Measurements from ENCODE around the gene RGS21. TPM values are rescaled to one million over a fixed set of nuclear protein-coding genes. Genes with fewer than 3 reads are reported as not detected.
A peak's percentile ranks its signal among the peaks of the same experiment; 100 is the strongest.

Gene RGS21
- total RNA-seq, 1 experiment from 2014 or later: not detected

DNA sequence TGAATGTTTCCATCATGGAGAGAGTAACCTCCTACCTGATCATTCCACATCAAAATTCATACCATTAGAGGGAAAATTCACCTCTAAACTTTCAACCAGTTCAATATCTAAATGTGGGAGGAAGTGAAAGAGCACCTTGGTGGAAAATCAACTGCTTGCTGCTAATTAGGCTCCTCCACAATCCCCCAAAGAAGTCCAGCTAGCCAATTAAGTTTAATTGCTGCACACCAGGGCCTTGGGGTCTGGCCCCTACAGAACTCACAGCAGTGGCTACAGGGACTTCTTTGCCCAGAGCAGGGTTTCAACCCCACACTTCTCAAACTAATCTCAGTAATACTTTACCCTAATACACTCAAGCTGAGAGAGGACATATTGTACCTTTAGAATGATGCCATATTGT lies 62.1 kb downstream of the RGS21 start:
- DNase-seq (ENCODE audit: low spot score): no peak

DNA sequence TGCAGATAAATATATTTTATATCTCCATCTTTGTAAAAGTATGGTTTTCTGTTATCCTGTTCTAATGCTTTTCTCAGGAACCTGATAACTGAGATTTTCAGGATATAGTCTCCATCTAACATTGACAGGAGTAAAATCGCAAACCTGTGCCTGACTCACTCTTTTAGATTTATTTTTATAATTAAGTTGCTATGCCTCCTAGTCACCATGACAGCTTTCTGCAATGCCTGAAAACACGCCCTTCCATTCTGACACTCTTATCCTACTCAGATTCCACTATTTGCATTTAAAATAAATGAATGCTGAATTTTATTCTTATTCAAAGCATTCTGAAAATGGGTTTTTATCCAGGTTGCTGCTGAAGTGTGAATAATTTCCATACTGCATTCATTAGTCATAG lies 62.8 kb downstream of the RGS21 start:
- no peak for DNase-seq (ENCODE audit: low spot score)

DNA sequence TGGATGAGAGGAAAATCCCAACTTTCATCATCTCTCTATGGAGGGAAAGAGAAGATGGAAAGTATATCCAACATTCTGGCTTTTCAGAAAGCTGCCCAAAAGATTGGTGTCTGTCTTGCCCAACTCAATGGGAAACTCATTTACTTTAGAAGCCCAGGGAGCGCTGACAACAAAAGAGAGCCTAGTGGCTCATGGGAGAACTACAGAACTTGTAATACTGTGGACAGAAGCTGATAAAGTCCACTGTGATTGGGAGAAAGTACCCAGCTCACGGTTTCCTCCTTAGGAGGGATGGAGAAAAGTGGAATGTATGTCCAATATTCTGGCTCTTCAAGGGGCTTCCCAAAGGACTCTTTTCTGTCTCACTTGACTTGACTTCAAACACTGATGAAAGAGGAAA lies 66.0 kb downstream of the RGS21 start:
- DNase-seq (ENCODE audit: low spot score): no peak

DNA sequence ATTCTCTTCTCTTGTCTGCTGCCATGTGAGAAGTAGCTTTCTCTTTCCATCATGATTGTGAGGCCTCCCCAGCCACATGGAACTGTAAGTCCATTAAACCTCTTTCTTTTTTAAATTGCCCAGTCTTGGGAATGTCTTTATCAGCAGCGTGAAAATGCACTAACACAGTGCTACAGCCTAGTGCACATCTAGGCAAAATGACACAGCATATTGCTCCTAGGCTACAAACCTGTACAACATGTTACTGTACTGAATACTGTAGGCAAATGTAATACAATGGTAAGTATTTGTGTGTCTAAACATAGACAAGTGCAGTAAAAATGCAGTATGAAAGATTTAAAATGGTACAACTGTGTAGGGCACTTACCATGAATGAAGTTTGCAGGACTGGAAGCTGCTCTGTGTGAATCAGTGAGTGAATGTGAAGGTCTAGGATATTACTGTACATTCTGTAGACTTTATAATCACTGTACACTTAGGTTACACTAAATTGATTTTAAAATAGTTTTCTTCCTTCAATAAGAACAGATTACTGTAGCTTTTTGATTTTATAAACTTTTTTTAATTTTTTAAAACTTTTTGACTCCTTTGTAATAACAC lies 69.4 kb downstream of the RGS21 start:
- no peak for DNase-seq (ENCODE audit: low spot score)

DNA sequence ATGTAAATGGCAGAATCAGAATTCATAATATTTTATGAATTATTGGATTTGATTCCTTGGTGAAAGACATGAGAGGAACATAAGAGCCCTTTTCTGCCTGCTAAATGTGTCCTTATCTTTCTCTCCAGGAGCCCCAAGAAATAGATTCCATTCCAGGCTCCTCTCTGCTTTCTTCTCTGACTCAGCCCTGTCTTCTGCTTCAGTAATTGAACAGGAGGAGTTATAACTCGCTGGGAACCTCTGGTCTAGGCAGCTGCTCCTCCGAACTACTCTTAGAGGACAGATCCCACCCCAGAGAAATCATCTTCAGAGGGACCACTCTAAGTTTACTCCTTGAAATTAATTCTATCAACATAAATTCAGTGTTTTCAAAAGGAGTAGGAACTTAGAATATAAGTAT lies 78.4 kb downstream of the RGS21 start:
- no peak for DNase-seq (ENCODE audit: low spot score)

DNA sequence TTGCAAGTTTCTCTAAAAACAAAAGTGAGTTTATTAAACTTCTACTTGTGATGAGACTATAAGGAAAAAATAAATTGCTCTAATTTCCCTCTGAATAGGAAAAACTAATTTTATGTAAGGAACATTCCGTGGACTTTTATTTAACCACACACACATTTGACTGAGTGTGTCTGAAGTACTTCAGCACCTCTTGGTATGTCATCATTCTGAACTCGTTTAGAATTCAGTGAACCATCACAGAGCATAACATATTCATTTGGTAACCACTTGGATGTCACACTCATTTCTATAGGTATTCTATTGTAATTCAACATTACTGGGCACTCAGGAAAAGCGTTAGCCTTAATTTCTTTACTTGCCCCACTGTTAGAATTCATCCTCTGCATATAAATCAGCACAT lies 79.1 kb downstream of the RGS21 start:
- no peak for DNase-seq (ENCODE audit: low spot score)

DNA sequence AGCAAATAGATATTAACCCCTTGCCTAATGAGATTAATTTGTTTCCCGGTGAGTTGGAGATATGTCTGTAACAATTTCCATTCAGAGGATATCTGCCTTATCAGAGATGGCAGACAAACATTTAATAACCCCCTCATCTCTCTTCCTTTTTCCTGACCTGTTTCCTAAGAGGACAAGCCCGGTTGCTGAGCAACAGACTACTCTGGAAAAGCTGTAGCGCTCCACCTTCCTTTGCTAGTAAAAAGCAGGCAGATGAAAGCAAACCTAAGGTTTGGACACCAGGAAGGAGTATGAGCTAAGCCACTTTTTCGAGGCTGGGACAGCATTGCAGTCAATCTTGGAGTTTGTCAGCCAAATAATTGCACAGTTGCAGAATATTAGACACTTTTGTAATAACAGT lies 82.4 kb downstream of the RGS21 start:
- peak; percentile 18 for DNase-seq (ENCODE audit: low spot score)

DNA sequence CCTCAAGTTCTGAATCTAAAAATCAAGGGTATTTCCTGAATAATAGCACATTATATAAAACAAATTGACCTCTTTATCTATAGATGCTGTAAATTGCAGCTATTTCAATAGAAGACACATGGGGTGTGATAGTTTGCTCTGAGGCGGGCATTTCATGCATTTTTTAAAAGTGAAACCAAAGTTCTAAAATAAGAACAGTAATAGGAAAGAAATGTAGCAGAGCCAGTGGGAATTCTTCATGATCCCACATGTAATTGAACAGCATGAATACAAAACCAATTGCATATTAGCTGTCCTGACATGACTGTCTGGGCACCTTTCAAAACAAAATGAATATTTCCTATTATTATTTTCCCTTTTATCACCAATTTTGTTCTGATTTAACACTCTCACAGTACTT lies 85.0 kb downstream of the RGS21 start:
- no peak for DNase-seq (ENCODE audit: low spot score)

DNA sequence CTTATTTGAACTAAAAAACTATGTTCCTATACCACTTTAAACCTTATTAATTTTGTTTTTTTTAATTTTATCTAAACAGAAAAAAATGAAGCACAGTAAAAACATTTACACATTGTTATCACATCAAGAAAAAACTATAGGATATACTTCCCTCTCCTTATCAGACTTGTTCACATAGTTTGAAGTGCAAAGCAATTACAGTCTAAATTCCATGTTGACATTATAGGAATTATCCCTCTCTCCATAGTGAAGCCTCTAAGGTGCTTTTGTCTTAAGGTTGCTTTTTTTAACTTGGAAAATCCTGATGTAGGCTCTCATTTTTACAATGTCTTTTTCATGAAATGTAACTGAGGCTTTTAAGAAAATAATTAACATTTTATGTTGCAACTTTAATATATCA lies 85.8 kb downstream of the RGS21 start:
- DNase-seq (ENCODE audit: low spot score): no peak

DNA sequence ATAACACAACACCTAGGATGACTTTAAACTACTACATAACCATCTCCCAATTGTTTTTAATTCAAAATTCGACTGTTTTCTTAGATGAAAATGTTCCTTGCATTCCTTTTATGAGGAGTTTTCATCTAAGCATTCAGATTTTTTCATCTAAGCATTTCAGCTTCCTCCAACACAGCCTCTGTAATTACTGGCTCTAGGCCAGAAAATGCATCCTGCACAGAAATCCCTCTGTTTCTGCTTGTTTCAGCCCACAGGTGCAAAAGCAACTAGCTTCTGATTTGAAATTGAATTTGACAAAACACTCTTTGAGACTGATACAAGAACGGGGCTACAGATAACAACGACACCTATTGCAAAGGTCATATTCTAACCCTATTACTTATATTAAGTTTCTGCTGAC lies 90.4 kb downstream of the RGS21 start:
- DNase-seq (ENCODE audit: low spot score): no peak

Other genes with a start within 250 kb of the RGS21 start
- not detected in 2 replicates for gene RGS18, start 158.5 kb upstream of the RGS21 start, total RNA-seq (2014; rRNA removed; shearing (Covaris generic))